HG02870 (cell line): ENCODE measurements around the gene ZCCHC2.
A peak's percentile ranks its signal among the peaks of the same experiment; 100 is the strongest.

Experiments
- ATAC-seq: cut with Tn5 transposase; IDR thresholded peaks from one replicate; pipeline ENCODE4 v1.9.1; 2021; ENCODE audit warnings: mild to moderate bottlenecking, moderate library complexity; ENCODE audit not compliant: unreplicated experiment

ZCCHC2 gene

GRCh38 chr18:62537042-62537894 lies 14.4 kb downstream of the ZCCHC2 start:
- ATAC-seq, result no peak

DNA sequence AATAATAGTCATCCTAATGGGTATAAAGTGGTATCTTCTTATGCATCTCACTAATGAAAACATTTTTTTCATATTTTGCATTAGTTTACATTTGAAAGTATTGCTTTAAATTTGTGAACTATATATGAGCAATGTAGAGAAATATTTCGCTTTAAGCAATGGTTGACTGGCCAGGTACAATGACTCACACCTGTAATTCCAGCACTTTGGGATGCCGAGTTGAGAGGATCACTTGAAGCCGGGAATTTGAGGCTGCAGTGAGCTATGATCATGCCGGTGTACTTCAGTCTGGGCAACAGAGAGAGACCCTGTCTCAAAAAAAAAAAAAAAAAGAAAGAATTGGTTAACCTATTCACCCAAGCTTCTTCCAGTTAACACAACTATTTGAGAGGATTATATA lies 15.1 kb downstream of the ZCCHC2 start:
- no peak for ATAC-seq

DNA sequence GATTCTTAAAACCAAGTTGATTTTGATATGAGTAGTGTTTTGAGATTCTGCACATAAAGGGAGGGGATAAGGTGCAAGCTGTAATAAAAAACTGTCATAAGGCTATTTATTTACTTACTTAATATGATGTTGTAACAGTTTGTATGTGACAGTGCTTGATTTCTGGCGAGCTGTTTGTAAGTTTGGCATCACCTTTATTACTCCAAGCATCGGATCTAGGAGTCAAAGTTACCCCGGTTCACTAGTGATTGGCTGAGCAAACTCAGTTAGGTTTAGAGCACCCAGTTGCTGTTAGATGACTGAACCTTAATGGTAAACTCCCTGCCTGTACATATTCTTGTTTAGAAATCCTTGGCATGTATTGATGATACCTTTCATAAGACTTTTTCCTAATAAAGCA lies 16.1 kb downstream of the ZCCHC2 start:
- ATAC-seq, result no peak

- no peak for ATAC-seq
Measured at GRCh38 chr18:62539284-62540165, 16.7 kb downstream of the ZCCHC2 start.

- ATAC-seq, result no peak
Measured at GRCh38 chr18:62543021-62543420, 20.2 kb downstream of the ZCCHC2 start.

DNA sequence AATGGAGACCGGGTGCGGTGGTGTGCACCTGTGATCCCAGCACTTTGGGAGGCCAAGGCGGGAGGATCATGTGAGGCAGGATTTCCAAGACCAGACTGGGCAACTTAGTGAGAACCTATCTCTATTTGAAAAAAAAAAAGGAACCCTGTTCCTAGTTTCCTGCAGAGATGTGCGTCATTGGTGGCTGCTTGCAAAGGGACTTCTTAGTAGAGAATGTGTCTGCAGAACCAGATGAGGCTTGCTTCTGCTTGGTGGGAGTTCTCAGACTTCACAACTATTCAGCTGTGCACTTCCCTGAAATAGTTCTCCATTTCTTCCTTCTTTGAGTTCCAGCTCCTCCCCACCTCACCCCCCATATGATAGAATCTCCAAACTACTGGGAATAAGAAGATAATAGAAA lies 22.3 kb downstream of the ZCCHC2 start:
- no peak for ATAC-seq

DNA sequence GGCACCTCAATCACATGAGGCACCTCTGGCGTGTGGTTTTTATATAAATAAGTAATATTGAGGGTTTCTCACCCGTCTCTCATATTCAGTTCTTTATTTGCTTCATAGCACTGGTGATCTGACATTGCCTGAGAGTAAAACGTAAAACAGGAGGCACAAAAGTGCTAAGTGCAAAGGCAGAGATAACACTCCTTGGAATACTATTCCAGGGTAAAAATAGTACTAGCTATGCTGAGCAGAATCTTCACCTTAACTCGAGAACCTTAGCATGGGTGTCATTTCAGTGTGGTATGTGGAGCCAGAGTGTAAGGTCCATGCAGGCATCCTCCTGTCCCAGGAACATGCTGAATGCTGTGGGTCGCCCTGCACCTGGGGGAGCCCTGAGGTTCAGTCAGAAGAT lies 26.9 kb downstream of the ZCCHC2 start:
- no peak for ATAC-seq

DNA sequence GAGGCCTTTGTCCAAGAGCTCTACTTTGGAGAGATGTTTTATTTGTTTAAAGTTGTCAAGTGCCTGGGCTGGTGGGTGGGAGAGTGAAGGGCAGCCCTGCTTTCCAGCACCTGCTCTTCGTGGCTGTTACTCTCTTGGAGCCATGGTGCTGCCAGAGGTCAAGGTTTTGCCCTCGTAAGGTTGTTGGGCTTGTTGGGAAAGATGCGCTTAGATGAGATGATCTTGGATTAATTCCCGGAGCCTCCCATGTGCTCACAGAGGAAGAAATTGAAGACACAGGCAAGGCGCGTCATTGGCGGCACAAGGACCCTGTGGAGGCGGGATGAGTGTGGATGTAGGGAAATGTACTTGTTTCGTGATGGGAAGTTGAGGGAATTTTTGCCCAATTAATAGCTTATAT lies 27.9 kb downstream of the ZCCHC2 start:
- ATAC-seq, result no peak

DNA sequence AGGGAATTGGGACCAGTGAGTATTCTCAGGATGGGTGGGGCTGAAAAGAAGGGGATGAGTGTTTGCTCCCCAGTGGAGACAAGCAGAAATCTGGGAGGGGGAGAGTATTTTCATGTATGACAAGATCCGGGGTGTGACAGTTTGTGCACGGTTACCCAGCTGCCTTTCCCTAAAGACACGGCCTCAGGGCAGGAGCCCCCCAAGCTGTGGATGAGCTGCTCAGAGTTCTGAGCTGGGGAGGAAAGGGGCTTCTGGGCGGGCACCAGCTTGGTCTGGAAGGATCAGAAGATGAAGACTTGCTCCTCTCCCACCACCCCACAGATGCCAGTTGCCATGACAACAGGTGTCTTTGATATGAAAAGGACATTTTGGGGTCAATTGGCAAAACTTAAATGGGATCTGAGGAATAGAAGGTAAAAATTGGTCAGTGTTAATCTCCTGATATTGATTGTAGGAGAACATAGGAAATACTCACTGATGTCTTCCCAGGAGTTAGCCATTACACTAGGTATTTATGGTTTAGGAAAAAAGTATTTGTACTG lies 29.2 kb downstream of the ZCCHC2 start:
- ATAC-seq, result no peak

DNA sequence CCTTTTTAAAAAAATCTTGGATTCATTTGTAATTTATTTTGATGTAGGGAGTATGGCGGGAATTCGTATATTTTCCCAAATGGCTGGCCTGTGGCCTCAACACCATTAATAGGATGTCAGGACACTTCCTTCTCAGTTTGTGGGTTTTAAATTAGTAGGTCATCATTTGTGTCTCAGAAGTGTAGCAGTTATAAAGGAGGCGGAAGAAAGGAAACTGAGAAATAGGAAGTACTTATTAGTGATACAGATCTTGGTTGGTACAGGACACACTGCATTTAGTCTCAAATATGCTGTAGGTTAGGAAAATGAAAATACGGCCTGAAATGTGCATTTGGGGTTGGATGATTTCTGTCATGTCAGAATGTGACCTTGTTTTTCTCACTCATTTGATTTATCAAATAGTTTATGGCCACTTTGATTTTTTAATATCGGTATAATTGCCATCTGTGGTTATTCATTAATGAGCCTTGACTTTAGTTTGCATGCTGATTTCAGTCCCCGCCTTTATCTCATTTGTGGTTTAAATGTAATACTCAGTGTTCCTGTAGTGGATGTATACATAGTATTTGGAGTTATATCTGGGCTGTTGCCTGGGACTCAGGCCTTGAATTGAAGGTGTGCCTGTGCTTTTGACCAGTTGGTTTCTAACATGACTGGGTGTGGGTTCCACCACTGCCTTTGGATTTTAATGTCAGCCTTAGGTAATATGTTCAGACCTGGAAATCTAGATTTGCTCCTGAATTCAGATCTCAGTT lies 31.4 kb downstream of the ZCCHC2 start:
- no peak for ATAC-seq

GRCh38 chr18:62555135-62555534 lies 32.3 kb downstream of the ZCCHC2 start:
- no peak for ATAC-seq

DNA sequence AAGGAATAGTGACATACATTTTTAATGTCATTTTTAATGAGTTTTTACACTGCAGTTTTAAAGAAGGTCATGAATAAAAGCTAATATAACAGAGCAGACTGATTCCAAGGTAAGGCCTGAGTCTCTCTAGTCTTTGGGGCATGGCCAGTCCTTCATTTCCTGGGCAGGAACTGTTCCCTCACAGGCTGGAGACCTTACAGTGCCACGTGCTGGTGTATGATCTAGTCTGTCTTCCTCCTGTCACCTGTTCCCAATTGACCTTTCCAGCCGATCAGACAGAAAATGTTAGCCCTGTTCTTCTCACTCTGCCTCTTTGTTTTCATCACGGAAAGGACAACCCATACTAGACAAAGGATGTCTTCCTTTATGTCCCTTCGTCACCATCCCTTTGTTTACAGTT lies 33.6 kb downstream of the ZCCHC2 start:
- ATAC-seq, result no peak

- ATAC-seq, result peak; percentile 84
Measured at GRCh38 chr18:62558015-62558663, 35.3 kb downstream of the ZCCHC2 start.

DNA sequence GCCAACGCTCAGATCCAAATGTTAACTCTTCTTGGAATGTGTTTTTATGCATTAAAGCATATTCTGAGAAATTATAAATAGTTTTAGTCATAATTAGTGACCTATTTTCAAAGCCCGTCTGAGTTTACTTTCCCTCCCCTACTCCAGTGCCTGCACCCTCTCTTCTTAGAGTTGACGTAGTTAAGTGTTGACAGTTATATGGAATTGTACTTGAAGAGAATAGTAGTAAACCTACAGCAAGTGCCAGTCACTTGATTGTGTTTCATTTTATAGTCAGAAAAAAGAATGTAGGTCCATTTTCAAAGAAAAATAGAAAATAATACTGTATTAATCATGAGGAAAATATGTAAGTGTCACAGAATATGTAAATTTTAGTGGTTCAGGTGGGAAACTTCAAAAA lies 41.2 kb downstream of the ZCCHC2 start:
- ATAC-seq, result no peak

GRCh38 chr18:62566199-62566598 lies 43.4 kb downstream of the ZCCHC2 start:
- ATAC-seq, result no peak

DNA sequence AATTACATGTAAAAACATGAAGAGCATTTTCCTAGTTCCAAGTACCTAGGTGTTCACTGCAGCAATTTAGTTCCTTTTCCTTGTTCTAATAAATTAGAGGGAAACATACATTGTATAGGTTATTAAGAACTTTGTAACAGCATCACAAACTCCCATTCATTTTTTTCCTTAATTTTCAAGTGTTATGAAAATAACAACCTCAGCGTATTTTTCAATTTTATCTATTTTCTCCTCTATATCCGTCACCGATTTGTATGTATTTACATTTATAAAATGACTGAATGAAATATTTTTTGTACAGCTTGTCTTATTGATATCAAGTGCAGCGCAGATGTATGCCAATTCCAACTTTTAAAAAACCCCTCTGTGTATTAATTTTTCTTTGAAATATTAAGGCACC lies 44.0 kb downstream of the ZCCHC2 start:
- no peak for ATAC-seq

DNA sequence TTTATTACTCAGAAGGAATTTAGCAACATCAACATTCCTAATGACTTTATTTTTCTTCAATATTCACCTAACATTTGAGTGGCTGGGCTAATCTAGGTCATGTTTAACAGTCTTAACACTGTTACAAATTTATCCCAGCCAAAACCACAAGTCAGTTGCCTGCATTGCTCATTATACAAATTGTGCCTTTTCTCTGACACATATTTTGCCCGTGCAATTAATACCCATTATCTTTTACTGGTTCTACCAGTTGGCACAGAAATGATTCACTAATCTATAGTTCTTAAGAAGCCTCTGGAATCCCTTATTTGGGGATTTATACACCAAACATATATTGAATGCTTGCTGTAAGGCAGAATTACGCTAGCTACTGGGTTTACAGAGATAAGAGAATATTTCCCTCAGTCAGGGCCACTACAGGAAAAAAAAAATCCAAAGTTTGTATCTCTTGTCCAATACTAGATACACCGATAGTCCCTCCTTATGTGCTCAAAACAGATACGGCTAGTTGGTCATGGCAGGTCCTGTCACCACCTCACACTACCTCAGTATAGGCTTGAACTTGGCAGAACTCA lies 46.3 kb downstream of the ZCCHC2 start:
- no peak for ATAC-seq

- ATAC-seq, result no peak
Measured at GRCh38 chr18:62571037-62571436, 48.2 kb downstream of the ZCCHC2 start.

DNA sequence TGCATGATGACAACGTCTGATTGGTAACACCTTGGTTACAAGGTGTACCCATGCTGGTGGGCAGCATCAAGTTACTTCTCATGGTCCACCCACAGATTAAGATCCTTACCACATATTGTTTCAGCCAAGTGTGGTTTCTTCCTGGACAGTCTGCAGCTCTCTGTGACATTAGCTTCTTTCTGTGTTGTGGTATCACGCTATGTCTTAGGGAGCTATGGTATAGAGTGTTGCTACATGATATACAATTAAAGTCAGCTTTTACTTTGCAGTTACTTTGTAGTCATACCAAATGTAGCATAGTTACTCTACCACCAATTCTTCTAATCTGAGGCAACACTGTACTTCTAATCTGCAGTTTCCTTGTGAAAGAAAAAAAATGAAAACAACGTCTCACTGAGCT lies 48.8 kb downstream of the ZCCHC2 start:
- no peak for ATAC-seq

- no peak for ATAC-seq
Measured at GRCh38 chr18:62572456-62572855, 49.6 kb downstream of the ZCCHC2 start.
